IPS DF 6.9 (cell line): ENCODE measurements around the gene HHATL.

Experiments
- DNase-seq: peaks from one replicate; pipeline ENCODE4 v3.0.0-alpha.2; 2013; ENCODE audit warnings: low read depth, low spot score
- H3K27ac ChIP-seq: one replicate; pipeline ENCODE4 v1.5.1; 2013; ENCODE audit warnings: low read length, control low read depth
- H3K27me3 ChIP-seq: 2 replicates; pipeline ENCODE4 v1.6.1; 2013; ENCODE audit warnings: mild to moderate bottlenecking, low read length; ENCODE audit not compliant: control insufficient read depth, insufficient read depth
- H3K36me3 ChIP-seq: 2 replicates; pipeline ENCODE4 v1.6.1; 2013; ENCODE audit warnings: low read length; ENCODE audit not compliant: control insufficient read depth, insufficient read depth
- H3K4me1 ChIP-seq: 2 replicates; pipeline ENCODE4 v1.6.1; 2013; ENCODE audit warnings: low read length; ENCODE audit not compliant: control insufficient read depth, insufficient read depth
- H3K4me3 ChIP-seq: 2 replicates; pipeline ENCODE4 v1.5.1; 2013; ENCODE audit warnings: mild to moderate bottlenecking, low read length
- H3K9me3 ChIP-seq: 2 replicates; pipeline ENCODE4 v1.6.1; 2013; ENCODE audit warnings: low read length, inconsistent platforms; ENCODE audit not compliant: control insufficient read depth, insufficient read depth
- WGBS: extraction: QIAGEN DNeasy Blood & Tissue Kit; methylation state at CpG from one replicate; pipeline ENCODE4 v1.1.7; 2013; ENCODE audit warnings: mixed read lengths, missing lambda C conversion rate; ENCODE audit not compliant: insufficient read length, insufficient coverage; 5-methylcytosine and 5-hydroxymethylcytosine counted together

HHATL gene

DNA sequence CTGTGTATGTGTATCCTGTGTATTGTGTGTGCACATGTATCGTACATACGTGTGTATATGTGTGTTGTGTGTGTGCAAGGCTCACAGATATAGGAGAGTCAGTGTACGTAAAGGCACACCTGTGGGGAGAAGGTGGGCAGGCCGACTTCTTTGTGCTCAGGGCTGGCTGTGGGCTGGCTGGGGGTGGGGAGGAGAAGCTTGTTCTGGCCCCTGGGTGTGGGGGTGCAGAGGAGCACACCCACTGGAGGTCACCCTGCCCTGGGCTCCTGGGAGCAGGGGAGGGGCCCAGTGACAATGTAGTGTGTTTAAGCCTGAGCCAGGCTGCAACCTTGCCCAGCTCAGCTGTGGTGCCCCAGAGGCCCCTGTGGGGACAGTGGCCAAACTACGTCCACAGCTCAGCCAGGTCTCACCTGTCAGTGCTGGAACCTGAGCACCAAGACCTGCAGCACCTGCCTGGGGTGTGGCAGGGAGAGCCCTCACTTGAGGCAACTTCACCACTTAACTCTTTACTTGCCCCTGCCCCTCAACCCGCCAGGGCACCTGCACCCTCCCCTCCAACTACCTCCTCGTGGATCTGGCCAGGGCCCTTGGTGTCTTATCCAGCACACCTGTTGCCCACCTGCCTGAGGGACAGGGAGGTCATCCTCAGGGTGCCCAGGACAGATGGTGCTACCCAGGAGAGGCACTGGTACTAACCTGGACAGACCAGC, 2.6 kb upstream of the HHATL start:
- Histone ChIP-seq H3K27me3 (no peaks in the 10 kb centered on the region), H3K4me1 (peaks cover 5% of the 10 kb centered on the region), H3K36me3 (no peaks in the 10 kb centered on the region), H3K9me3 (no peaks in the 10 kb centered on the region), H3K27ac (no peak overlapping the region), H3K4me3 (no peak overlapping the region)
- no peak for DNase-seq
- WGBS: no CpG with 5 or more reads among the region's 7 CpGs

DNA sequence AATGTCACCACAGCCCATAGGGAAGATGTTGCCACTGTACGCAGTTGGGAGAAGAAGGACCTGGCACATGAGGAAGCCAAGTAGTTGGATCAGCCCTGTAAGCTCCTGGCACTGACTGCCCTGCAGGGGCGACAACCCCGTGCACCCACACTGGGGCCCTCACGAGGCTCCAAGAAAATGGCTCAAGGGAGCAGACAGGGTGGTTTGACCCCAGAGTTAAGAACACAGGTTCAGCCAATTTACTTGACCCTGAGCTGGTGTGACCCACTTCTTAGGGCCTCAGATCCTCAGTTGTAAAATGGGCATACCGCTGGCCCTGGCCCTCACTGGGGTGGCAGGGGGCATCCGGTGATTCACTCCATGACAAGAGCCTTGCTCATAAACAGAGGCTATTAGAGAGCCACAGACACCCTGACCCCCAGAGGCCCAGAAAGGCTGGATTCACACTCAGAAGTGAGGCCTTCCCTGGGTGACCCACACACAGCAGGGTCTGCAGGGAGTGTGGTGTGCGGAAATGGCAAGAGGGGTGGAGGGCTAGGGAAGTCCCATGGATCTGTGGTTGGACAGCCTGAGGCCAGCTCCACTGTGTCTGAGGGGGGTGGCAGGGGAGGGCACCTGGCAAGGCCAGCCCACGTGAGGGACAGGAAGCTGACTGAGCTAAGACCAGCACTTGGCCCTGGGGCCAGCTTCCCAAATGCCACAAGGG, 1.7 kb upstream of the HHATL start:
- WGBS: no CpG with 5 or more reads among the region's 8 CpGs
- H3K36me3 ChIP-seq: no peaks in the 10 kb centered on the region
- no peak overlapping the region for H3K27ac ChIP-seq
- DNase-seq: no peak
- no peak overlapping the region for H3K4me3 ChIP-seq
- H3K4me1 ChIP-seq: peaks cover 5% of the 10 kb centered on the region
- H3K9me3 ChIP-seq: no peaks in the 10 kb centered on the region
- H3K27me3 ChIP-seq: no peaks in the 10 kb centered on the region

- Histone ChIP-seq H3K27me3 (no peaks in the 10 kb centered on the region), H3K9me3 (no peaks in the 10 kb centered on the region), H3K4me1 (peaks cover 5% of the 10 kb centered on the region), H3K27ac (no peak overlapping the region), H3K36me3 (no peaks in the 10 kb centered on the region), H3K4me3 (no peak overlapping the region)
- DNase-seq: no peak
- no CpG with 5 or more reads among the region's 5 CpGs for WGBS
Observed at GRCh38 chr3:42703695-42704025, 1.1 kb upstream of the HHATL start.

DNA sequence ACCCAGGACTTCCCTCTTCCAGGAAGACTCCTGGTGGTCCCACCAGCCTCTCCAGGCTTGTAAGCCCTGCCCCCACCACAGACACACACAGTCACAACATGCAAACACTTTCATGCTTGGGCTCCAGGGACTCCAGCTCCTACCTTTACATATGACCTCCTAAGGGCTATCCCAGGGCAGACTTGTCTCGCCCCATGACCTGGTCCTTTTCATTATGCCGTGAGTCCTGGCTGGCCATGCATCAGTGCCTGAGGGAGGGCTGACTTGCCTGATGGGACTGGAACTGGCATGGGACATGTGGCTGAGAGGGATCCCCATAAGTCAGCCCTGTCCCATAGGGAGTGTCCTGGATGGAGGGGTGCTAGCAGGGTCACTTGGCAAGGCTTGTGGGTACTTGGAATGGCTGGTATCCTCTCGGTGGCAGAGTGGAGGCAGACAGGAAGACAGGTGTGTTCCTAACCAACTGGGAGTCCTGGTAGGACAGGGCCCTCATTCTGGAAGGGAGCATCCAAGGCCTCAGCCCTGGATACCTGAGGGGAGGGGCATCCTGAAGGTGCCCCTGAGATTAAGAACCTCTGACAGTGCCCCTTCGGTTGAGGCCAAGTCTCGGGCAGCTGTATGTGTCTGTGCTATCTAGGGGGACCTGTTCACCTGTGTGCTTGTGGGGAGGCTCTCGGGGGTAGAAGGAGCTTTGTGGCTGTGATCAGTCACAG, 540 bp upstream of the HHATL start:
- Histone ChIP-seq H3K4me3 (no peak overlapping the region), H3K4me1 (peaks cover 5% of the 10 kb centered on the region), H3K27ac (no peak overlapping the region), H3K9me3 (no peaks in the 10 kb centered on the region), H3K36me3 (no peaks in the 10 kb centered on the region), H3K27me3 (no peaks in the 10 kb centered on the region)
- no peak for DNase-seq
- WGBS: no CpG with 5 or more reads among the region's 6 CpGs

GRCh38 chr3:42701371-42702065, 1.1 kb downstream of the HHATL start:
- peak; percentile 48 for DNase-seq
- WGBS: no CpG with 5 or more reads among the region's 15 CpGs

DNA sequence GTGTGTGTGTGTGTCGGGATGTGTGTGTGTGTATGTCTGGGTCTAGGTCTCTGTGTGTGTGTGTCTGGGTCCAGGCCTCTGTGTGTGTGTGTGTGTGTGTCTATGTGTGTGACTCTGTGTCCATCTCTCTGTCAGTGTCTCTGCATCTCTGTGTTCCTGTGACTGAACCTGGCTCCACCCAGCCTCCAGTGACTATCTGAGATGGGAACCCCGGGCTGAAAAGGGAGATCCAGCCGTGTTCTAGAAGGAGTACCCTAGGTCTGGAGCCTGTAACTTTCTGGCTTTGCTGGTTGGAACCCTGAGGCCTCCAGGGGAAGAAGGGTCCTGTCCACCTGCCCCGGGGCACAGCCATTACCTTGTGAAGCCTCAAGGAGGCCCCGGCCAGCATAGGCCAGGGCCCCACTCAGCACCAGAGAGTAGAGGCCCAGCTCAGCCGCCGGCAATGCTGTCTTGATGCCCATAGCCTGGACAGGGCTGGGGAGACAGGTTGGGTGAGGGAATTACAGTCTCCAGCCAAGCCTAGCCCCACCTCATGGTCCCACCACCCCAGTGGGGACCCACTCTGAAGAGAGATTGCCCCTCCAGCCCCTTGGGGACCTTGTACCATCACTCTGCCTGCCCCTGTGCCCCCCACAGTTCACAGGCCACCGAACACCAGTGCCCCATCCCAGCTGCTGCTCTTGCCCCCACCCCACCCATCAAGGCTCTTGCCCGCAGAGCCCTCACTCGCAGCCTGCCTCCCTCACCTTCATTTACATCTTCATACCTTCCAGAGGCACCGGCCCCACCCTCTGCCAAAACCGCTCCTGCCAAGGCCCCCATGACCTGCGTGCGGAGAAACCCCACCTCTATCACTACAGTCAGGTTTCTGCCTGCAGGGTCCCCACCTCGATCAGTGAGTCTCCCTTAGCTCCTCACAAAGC, 2.0 kb downstream of the HHATL start:
- Histone ChIP-seq H3K27me3 (no peaks in the 10 kb centered on the region), H3K4me1 (peaks cover 5% of the 10 kb centered on the region), H3K4me3 (no peak overlapping the region), H3K36me3 (no peaks in the 10 kb centered on the region), H3K27ac (no peak overlapping the region), H3K9me3 (no peaks in the 10 kb centered on the region)
- no peak for DNase-seq
- WGBS: no CpG with 5 or more reads among the region's 15 CpGs

More at GRCh38 chr3:42701371-42702065, 1.1 kb downstream of the HHATL start:
- H3K36me3 ChIP-seq: no peaks in the 10 kb centered on the region
- H3K9me3 ChIP-seq: no peaks in the 10 kb centered on the region
- peaks cover 5% of the 10 kb centered on the region for H3K4me1 ChIP-seq
- no peak overlapping the region for H3K4me3 ChIP-seq
- no peaks in the 10 kb centered on the region for H3K27me3 ChIP-seq
- no peak overlapping the region for H3K27ac ChIP-seq

DNA sequence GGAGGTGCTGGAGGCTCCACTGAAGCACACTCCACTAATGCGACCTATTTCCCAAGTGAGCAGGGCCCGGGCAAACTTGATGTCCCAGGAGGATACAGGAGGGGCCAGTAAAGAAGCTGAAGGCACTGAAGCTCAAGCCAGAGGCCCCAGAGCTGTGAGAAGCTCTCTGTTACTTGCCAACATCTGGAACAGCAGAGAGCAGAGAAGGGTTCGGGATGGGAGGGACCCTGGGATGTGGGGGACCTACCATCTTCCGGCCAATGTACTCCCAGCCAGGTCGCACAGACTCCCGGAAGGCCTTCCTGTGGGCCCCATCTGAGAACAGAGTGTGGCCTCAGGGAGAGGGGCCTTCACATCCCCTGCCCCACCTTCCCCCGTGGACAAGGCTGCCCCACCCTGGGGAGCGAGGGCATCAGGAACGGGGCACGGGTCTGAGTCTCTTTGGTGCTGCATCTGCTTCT, 3.1 kb downstream of the HHATL start:
- Histone ChIP-seq H3K27me3 (no peaks in the 10 kb centered on the region), H3K36me3 (no peaks in the 10 kb centered on the region), H3K4me3 (no peak overlapping the region), H3K4me1 (peaks cover 5% of the 10 kb centered on the region), H3K9me3 (no peaks in the 10 kb centered on the region), H3K27ac (no peak overlapping the region)
- DNase-seq: no peak
- WGBS: no CpG with 5 or more reads among the region's 10 CpGs

DNA sequence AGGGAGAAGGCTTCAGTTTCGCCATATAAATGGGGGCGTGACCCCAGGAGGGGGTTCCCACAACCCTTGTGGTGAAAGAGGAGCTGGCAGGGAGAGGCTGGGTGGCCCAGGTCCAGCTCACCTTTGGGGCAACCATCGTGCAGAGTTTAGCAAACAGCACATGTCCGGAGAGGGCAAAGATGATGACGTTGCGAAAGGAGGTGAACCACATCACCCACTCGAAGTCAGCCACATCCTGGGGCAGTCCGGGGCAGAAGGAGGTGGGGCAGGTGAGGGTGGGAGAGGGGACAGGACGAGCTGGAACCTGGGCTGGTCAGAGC, 3.7 kb downstream of the HHATL start:
- Histone ChIP-seq H3K27me3 (no peaks in the 10 kb centered on the region), H3K4me1 (peaks cover 5% of the 10 kb centered on the region), H3K4me3 (no peak overlapping the region), H3K9me3 (no peaks in the 10 kb centered on the region), H3K27ac (no peak overlapping the region), H3K36me3 (no peaks in the 10 kb centered on the region)
- no CpG with 5 or more reads among the region's 9 CpGs for WGBS
- DNase-seq: no peak

GRCh38 chr3:42698216-42698910, 4.2 kb downstream of the HHATL start:
- no peaks in the 10 kb centered on the region for H3K9me3 ChIP-seq
- H3K4me1 ChIP-seq: peaks cover 5% of the 10 kb centered on the region
- H3K4me3 ChIP-seq: no peak overlapping the region
- no CpG with 5 or more reads among the region's 7 CpGs for WGBS
- no peak for DNase-seq
- H3K27ac ChIP-seq: no peak overlapping the region
- no peaks in the 10 kb centered on the region for H3K36me3 ChIP-seq
- H3K27me3 ChIP-seq: no peaks in the 10 kb centered on the region
